Prostate gland (tissue), 2 donors: ENCODE measurements around the gene ATL3. TPM values are rescaled to one million over a fixed set of nuclear protein-coding genes. Genes with fewer than 3 reads are reported as not detected.

Source experiments
- DNase-seq: peaks from one replicate; pipeline ENCODE4 v3.0.0-alpha.2; 2019; ENCODE audit warnings: low spot score
- H3K27ac ChIP-seq, 2 donors: fragments of 200-600 bp; sonication (generic); 2 replicates each; pipeline ENCODE4 v1.5.1; 2017 to 2019
- H3K27me3 ChIP-seq: fragments of 200-600 bp; sonication (generic); replicated peaks from 2 replicates; pipeline ENCODE4 v1.5.1; 2019; ENCODE audit not compliant: insufficient read depth
- H3K36me3 ChIP-seq, 2 donors: fragments of 200-600 bp; sonication (generic); 1 replicate in 1 of 2; 2 replicates in 1 of 2; pipeline versions ENCODE4 v1.5.1 to v1.8.1; 2017 to 2019
- H3K4me1 ChIP-seq: fragments of 200-600 bp; sonication (generic); replicated peaks from 2 replicates; pipeline ENCODE4 v1.5.1; 2019
- H3K4me3 ChIP-seq, 2 donors: fragments of 200-600 bp; sonication (generic); 2 replicates each; pipeline ENCODE4 v1.5.1; 2017 to 2019
- H3K9me3 ChIP-seq: fragments of 200-600 bp; sonication (generic); 2 replicates; pipeline ENCODE4 v1.5.1; 2017
- POLR2A ChIP-seq: fragments of 450-650 bp; IDR thresholded peaks from one replicate; pipeline ENCODE4 v1.6.1; 2016; ENCODE audit warnings: antibody characterized with exemption, mild to moderate bottlenecking
- POLR2AphosphoS5 ChIP-seq: sonication (generic); formaldehyde crosslinking; IDR thresholded peaks from one replicate; pipeline ENCODE4 v1.6.1; 2017; ENCODE audit warnings: antibody characterized with exemption
- WGBS: methylation state at CpG from one replicate; pipeline ENCODE4 v1.1.5; 2018; 5-methylcytosine and 5-hydroxymethylcytosine counted together
- intact Hi-C: fragments of 100-400 bp; cut with DNase I; formaldehyde crosslinking; loops from one replicate; pipeline ENCODE4 v1.14.2; 2022
- total RNA-seq, 2 donors: library from RNA; depleted of rRNA; stranded (reverse); fragments of >200 nt; gene quantifications; one replicate each; pipeline ENCODE4 v1.1.0, GENCODE V29; 2016
- TF ChIP-seq, protein P1 (sequence below), 4 experiments: fragments of 200-600 bp in 2 of 4; fragments of 450-650 bp in 2 of 4; sonication (generic) in 2 of 4; IDR thresholded peaks; 1 replicate in 3 of 4; 2 replicates in 1 of 4; pipeline ENCODE4 v1.5.1; 2016 to 2019; ENCODE audit warnings: antibody characterized with exemption in 4 of 4, mild to moderate bottlenecking in 2 of 4, moderate library complexity in 2 of 4

ATL3 gene
- total RNA-seq, 2 donors from 2014 or later: 46.7 to 64.3 TPM

DNA sequence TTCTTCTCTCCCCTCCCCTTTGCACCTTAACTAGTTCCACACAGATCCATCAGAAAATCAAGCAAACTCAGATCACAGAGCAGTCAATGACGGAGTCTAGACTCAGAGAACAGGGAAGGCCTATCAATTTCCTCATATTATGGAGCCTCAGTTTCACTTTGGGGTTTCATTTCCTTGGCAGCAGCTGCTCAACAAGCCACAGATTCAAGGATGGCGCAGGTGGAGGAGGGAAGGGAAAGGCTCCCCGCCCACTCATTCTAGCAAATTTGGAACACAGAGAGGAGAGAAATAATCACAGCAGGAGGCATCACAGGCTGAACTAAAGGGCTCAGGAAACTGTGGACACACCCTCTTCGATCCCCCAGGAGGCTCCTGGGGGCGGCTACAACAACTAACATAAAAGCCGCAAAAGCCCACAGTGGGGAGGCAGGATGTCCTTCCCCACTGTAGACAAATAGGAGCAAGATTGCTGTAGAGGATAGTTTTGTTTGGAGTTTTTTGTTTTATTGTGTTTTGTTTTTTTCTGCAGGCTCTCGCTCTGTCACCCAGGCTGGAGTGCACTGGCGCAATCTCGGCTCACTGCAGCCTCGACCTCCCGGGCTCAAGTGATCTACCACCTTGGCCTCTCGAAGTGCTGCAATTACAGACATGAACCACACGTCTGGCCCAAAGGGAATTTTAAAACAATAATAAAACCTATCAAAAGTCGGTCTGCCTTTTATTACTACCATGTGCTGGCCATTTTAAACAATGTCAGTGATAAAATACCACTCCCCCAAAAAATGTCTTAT, 60.4 kb downstream of the ATL3 start:
- Histone ChIP-seq H3K27ac (no peak overlapping the region), H3K36me3 (no peaks in the 10 kb centered on the region), H3K9me3 (no peaks in the 10 kb centered on the region), H3K4me3 (no peak overlapping the region), H3K4me1 (no peaks in the 10 kb centered on the region), H3K27me3 (no peaks in the 10 kb centered on the region)
- TF ChIP-seq, protein P1, sequence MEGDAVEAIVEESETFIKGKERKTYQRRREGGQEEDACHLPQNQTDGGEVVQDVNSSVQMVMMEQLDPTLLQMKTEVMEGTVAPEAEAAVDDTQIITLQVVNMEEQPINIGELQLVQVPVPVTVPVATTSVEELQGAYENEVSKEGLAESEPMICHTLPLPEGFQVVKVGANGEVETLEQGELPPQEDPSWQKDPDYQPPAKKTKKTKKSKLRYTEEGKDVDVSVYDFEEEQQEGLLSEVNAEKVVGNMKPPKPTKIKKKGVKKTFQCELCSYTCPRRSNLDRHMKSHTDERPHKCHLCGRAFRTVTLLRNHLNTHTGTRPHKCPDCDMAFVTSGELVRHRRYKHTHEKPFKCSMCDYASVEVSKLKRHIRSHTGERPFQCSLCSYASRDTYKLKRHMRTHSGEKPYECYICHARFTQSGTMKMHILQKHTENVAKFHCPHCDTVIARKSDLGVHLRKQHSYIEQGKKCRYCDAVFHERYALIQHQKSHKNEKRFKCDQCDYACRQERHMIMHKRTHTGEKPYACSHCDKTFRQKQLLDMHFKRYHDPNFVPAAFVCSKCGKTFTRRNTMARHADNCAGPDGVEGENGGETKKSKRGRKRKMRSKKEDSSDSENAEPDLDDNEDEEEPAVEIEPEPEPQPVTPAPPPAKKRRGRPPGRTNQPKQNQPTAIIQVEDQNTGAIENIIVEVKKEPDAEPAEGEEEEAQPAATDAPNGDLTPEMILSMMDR (IDR thresholded peaks at IDR 0.05): no peak
- TF ChIP-seq POLR2AphosphoS5: no peak
- TF ChIP-seq POLR2A: no peak
- WGBS: 70% methylated on average over 14 of the region's 14 CpGs
- no peak for DNase-seq
- intact Hi-C loops: loop anchor here (5.0 kb wide), 1 partner anchor 73 kb away; the partner anchor contains the start of gene PLAAT4

DNA sequence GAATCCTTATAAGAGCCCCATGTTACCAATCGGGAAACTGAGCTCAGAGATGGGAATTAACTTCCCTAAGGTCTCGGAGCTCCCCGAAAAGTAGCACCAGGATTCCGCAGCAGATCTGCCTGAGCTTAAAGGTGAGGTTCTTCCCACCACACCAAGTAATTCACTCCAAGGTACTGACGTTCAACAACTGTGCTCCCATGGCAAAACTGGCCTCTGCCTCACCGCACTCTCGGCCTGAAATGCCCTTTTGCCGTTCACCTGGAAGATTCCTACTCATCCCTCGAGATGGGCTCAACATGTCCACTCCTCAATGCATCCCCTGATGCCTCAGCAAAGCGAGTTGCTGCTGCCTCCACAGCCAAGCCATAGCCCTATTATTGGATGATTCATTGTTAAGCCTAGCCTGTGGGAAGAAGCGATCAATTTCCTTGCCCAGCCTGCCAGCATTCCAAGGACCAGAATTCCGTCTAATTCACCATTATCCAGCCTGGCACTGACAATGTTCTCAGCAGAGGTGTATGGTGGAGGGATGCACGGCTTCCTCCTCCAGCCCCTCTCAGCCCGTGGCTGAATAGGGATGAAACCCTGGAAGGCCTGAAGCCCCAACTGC, 61.1 kb downstream of the ATL3 start:
- Histone ChIP-seq H3K27me3 (no peaks in the 10 kb centered on the region), H3K4me1 (no peaks in the 10 kb centered on the region), H3K36me3 (no peaks in the 10 kb centered on the region), H3K9me3 (no peaks in the 10 kb centered on the region), H3K4me3 (no peak overlapping the region), H3K27ac (no peak overlapping the region)
- DNase-seq: no peak
- intact Hi-C loops: loop anchor here (5.0 kb wide), 1 partner anchor 73 kb away; the partner anchor contains the start of gene PLAAT4
- TF ChIP-seq, protein P1 (IDR thresholded peaks at IDR 0.05): no peak
- no peak for TF ChIP-seq POLR2A
- TF ChIP-seq POLR2AphosphoS5: no peak
- WGBS: 90% methylated on average over 14 of the region's 14 CpGs

DNA sequence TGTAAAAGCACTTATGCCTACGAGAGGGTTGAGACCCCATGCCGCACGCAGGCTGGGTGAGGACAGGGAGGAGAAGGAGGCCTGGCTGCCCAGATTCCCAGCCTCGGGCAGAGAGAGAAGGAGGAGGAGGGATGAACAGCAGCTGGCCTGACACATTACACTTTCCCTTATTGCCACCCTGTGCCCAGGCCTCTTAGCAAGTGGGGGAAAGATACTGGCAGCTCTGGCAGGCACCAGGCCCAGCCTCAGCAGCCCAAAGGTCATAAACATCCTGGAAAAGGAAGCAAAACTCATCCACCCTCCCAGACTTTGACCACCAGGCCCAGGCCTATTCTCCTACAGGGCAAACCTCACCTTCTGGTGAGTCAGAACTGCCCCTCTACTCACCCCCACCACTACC, 61.6 kb downstream of the ATL3 start:
- Histone ChIP-seq H3K27me3 (no peaks in the 10 kb centered on the region), H3K27ac (no peak overlapping the region), H3K4me3 (no peak overlapping the region), H3K9me3 (no peaks in the 10 kb centered on the region), H3K4me1 (no peaks in the 10 kb centered on the region), H3K36me3 (no peaks in the 10 kb centered on the region)
- intact Hi-C loops: no loop called here
- TF ChIP-seq POLR2A (no peak), POLR2AphosphoS5 (no peak)
- TF ChIP-seq, protein P1 (IDR thresholded peaks at IDR 0.05): no peak
- WGBS: 80% methylated on average over 4 of the region's 4 CpGs
- DNase-seq: no peak

DNA sequence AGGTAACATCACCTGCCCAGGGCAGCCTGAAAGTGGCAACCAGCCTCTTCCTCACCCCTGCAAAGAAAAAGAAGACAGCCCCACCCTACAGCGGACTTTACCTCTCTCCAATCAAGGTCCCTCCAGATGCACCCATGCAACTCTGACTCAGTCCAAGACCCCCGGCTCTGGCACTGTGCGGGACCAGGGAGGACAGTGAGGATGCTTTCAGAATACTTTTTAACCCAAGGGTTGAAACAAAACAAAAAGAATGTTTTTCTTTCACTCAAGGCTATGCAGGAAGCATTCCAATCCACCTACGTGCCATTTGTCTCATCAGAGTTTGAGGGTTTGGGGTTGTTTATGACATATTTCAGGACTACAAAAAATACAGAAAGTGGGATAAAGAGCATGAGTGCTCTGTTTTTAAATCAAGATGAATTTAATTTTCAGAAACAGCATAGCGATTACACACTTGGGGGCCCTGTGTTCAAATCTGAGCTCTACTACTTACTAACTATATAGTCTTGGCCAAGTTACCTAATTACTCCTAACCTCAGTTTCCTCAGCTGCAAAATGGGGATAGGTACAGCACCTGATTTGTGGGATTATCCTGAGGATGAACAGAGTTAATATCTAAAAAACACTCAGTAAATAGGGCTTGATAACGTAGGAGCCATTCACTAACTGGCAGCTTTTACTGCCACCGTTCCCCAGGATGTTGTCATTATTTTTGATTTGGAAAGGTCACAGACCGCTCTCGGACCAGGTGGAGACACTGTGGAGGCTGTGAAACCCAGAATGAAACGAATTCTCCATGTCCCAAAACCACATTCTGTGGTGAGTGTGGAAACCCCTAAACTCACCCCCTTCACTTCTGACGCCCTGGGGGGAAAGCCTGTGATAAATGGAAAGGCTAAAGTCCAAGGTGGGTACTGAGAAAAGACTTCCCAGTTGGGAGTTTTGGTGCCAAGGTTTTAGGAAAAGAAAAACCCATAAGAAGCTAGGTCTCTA, 62.5 kb downstream of the ATL3 start:
- WGBS: 89% methylated on average over 11 of the region's 11 CpGs
- H3K36me3 ChIP-seq: no peaks in the 10 kb centered on the region
- H3K27me3 ChIP-seq: no peaks in the 10 kb centered on the region
- intact Hi-C loops: no loop called here
- no peak overlapping the region for H3K27ac ChIP-seq
- no peak overlapping the region for H3K4me3 ChIP-seq
- TF ChIP-seq, protein P1 (IDR thresholded peaks at IDR 0.05): no peak
- TF ChIP-seq POLR2A (no peak), POLR2AphosphoS5 (no peak)
- H3K9me3 ChIP-seq: no peaks in the 10 kb centered on the region
- no peaks in the 10 kb centered on the region for H3K4me1 ChIP-seq
- no peak for DNase-seq
